ENCODE measurements around the gene EVI5L. TPM values are rescaled to one million over a fixed set of nuclear protein-coding genes. Genes with fewer than 3 reads are reported as not detected.

Gene EVI5L
- total and polyA plus RNA-seq, 2 of the 4 experiments (the other 2 are of a cell fraction), result 12.7 to 14.6 TPM

GRCh38 chr19:7841751-7842660, 12.0 kb downstream of the EVI5L start:
- H3K56ac ChIP-seq (ENCODE audit: extremely low read depth, insufficient read depth, low read length), result no peak overlapping the region
- H3K9me1 ChIP-seq (ENCODE audit: insufficient read depth, low read length), result peaks cover 29% of the 10 kb centered on the region
- H3K9me3 ChIP-seq (ENCODE audit: control insufficient read depth, insufficient read depth, low read length), result no peaks in the 10 kb centered on the region; the same call in 1 of the 2 replicates
- no peak overlapping the region for H2AFZ ChIP-seq (replicated peaks; ENCODE audit: low read length, poor library complexity)
- dilution Hi-C loops (cut with HindIII; ENCODE audit: low sequenced_read_pairs, unreplicated experiment) (no loop called here), intact Hi-C loops (cut with micrococcal nuclease) (no loop called here), in situ Hi-C loops (cut with MboI; ENCODE audit: low sequenced_read_pairs) (no loop called here)
- H2AK9ac ChIP-seq (replicated peaks; ENCODE audit: low read depth, low read length, poor library complexity), result peak overlapping the region; percentile 24
- no peaks in the 10 kb centered on the region for H3K36me3 ChIP-seq (ENCODE audit: control insufficient read depth, insufficient read depth, low read length)
- TF ChIP-seq CHD1 (IDR thresholded peaks at IDR 0.05; ENCODE audit: low read depth, low read length) (no peak), NFE2L2 (IDR thresholded peaks at IDR 0.05; ENCODE audit: low read depth, low read length) (no peak), BHLHE40 (IDR thresholded peaks at IDR 0.05; ENCODE audit: low read depth, low read length) (no peak), MAZ (IDR thresholded peaks at IDR 0.05; ENCODE audit: borderline replicate concordance, low read depth, low read length) (no peak), MXI1 (IDR thresholded peaks at IDR 0.05; ENCODE audit: borderline replicate concordance, low read depth, low read length) (no peak), SMC3 (IDR thresholded peaks at IDR 0.05; ENCODE audit: low read depth, low read length) (no peak), POLR2A (IDR thresholded peaks at IDR 0.05; ENCODE audit: low read depth, low read length) (no peak), RCOR1 (IDR thresholded peaks at IDR 0.05; ENCODE audit: insufficient replicate concordance, low read length) (no peak), ELK1 (IDR thresholded peaks at IDR 0.05; ENCODE audit: borderline replicate concordance, low read depth, low read length) (no peak), RAD21 (IDR thresholded peaks at IDR 0.05; ENCODE audit: low read length) (no peak), USF2 (IDR thresholded peaks at IDR 0.05; ENCODE audit: low read depth, low read length) (no peak), CTCF (conservative IDR thresholded peaks at IDR 0.05; ENCODE audit: low read depth, low read length) (no peak), FOS (IDR thresholded peaks at IDR 0.05; ENCODE audit: low read depth, low read length) (no peak), RFX5 (IDR thresholded peaks at IDR 0.05; ENCODE audit: low read depth, low read length) (no peak), MAFK (IDR thresholded peaks at IDR 0.05; ENCODE audit: low read depth, low read length) (no peak)
- H3K4me1 ChIP-seq (ENCODE audit: control insufficient read depth, insufficient read depth, low read length), result peaks cover 2% of the 10 kb centered on the region; the same call in 1 of the 2 replicates
- H3K23ac ChIP-seq (ENCODE audit: low read depth, low read length), result no peak overlapping the region
- H2BK20ac ChIP-seq (ENCODE audit: low read depth, low read length), result no peak overlapping the region
- BruUV-seq (replicated peaks), result no TSS peak
- H2BK5ac ChIP-seq (ENCODE audit: low read depth, low read length, poor library complexity, severe bottlenecking), result peak overlapping the region; percentile 4
- peaks cover 29% of the 10 kb centered on the region for H4K20me1 ChIP-seq (ENCODE audit: insufficient read depth, low read length)
- no peak overlapping the region for H3K27ac ChIP-seq (ENCODE audit: insufficient read depth, low read length)
- H2AK5ac ChIP-seq (ENCODE audit: low read depth, low read length), result no peak overlapping the region
- no peak overlapping the region for H3K4ac ChIP-seq (ENCODE audit: low read depth, low read length)
- CTCF ChIA-PET, result no interaction called here
- H3K27me3 ChIP-seq (ENCODE audit: control insufficient read depth, insufficient read depth, low read length), result no peaks in the 10 kb centered on the region
- no peak overlapping the region for H3K14ac ChIP-seq (replicated peaks; ENCODE audit: low read depth, low read length)
- peaks cover 29 to 49% of the 10 kb centered on the region in 2 experiments for H3K79me1 ChIP-seq (ENCODE audit: low read depth in 1 of 2, low read length in 2 of 2)
- WGBS, 2 experiments (ENCODE audit: extremely low coverage in 2 of 2, insufficient read length in 1 of 2), result 86% methylated on average over 6 of the region's 11 CpGs; no CpG with 5 or more reads in 1 of the 2 experiments
- no peak overlapping the region for H4K91ac ChIP-seq (ENCODE audit: insufficient read depth, low read depth, low read length)
- no peak overlapping the region for H4K5ac ChIP-seq (ENCODE audit: low read depth, low read length)
- no peak overlapping the region for H3K4me3 ChIP-seq (ENCODE audit: insufficient read depth, low read depth, low read length)
- no peak overlapping the region for H2BK120ac ChIP-seq (ENCODE audit: low read depth, low read length)
- POLR2A ChIA-PET (ENCODE audit: unreplicated experiment), result no interaction called here
- DNase-seq, result no peak
- H4K8ac ChIP-seq (ENCODE audit: low read depth in 2 of 2, low read length in 2 of 2), result no peak overlapping the region
- no peak overlapping the region for H2BK15ac ChIP-seq (ENCODE audit: low read depth, low read length)
- ATAC-seq (ENCODE audit: low read depth), result no peak
- no peak overlapping the region for H3K4me2 ChIP-seq (ENCODE audit: low read depth, low read length)
- no peak overlapping the region for H3K9ac ChIP-seq (ENCODE audit: low read depth, low read length)
- H3K18ac ChIP-seq (ENCODE audit: low read depth, low read length), result no peak overlapping the region
